ENCODE results near the gene STMND1. TPM values are rescaled to one million over a fixed set of nuclear protein-coding genes. Genes with fewer than 3 reads are reported as not detected.

Gene STMND1
- total and polyA plus RNA-seq, 10 of the 15 experiments (the other 5 are each of a cell fraction or from before 2014, with no cell fraction given), result 0.15 TPM; not detected in 9

GRCh38 chr6:17151888-17152287 is 50.0 kb downstream of the STMND1 start (continued):
- TF ChIP-seq SKIL (IDR thresholded peaks at IDR 0.05; ENCODE audit: low read depth, poor library complexity, severe bottlenecking), result no peak

- no peak overlapping the region for H2AFZ ChIP-seq (ENCODE audit: control insufficient read depth, low read depth, low read length)
- TF ChIP-seq ATF2 (IDR thresholded peaks at IDR 0.05; ENCODE audit: low read length), result no peak
- no peak for TF ChIP-seq BCL11A (IDR thresholded peaks at IDR 0.05; ENCODE audit: low read depth, low read length)
- TF ChIP-seq HDAC6 (IDR thresholded peaks at IDR 0.05; ENCODE audit: unreplicated experiment), result no peak
- no peak for TF ChIP-seq BACH1 (IDR thresholded peaks at IDR 0.05; ENCODE audit: borderline replicate concordance)
- TF ChIP-seq ZBTB11 (CRISPR knock-in tag; IDR thresholded peaks at IDR 0.05), result no peak
- no peak for TF ChIP-seq GATAD2B (conservative IDR thresholded peaks at IDR 0.05; ENCODE audit: low read depth)
- no peak for TF ChIP-seq SP1 (IDR thresholded peaks at IDR 0.05; ENCODE audit: low read depth, low read length)
- no peak for TF ChIP-seq TCF7 (IDR thresholded peaks at IDR 0.05; ENCODE audit: borderline replicate concordance)
- no peak for TF ChIP-seq ASH2L (IDR thresholded peaks at IDR 0.05; ENCODE audit: borderline replicate concordance, low read depth)
- TF ChIP-seq MXI1 (IDR thresholded peaks at IDR 0.05; ENCODE audit: low read depth, low read length), result no peak
- TF ChIP-seq YY1 (IDR thresholded peaks at IDR 0.05; ENCODE audit: low read depth, low read length), result no peak
- no peak for TF ChIP-seq POLR2AphosphoS5 (IDR thresholded peaks at IDR 0.05; ENCODE audit: low read length)
- no peak for TF ChIP-seq SREBF1 (IDR thresholded peaks at IDR 0.05; ENCODE audit: low read length)
- TF ChIP-seq CREB1 (IDR thresholded peaks at IDR 0.05; ENCODE audit: low read depth), result no peak
- TF ChIP-seq CBFB (IDR thresholded peaks at IDR 0.05; ENCODE audit: low read depth), result no peak
- no peak for TF ChIP-seq YBX1 (IDR thresholded peaks at IDR 0.05)
- TF ChIP-seq SMC3 (IDR thresholded peaks at IDR 0.05; ENCODE audit: borderline replicate concordance, low read length), result no peak
- no peak for TF ChIP-seq ESRRA (IDR thresholded peaks at IDR 0.05; ENCODE audit: low read length)
- ChIA-PET POLR2A (no interaction called here), CTCF (interaction anchor here (1.8 to 2.1 kb wide), 2 partner anchors 431 to 652 kb away, joined by 9 to 12 read pairs; no protein-coding TSS in a partner anchor), RAD21 (ENCODE audit: unreplicated experiment) (no interaction called here), SMC1A (ENCODE audit: uncharacterized antibody, unreplicated experiment) (no interaction called here)
- H3K9ac ChIP-seq (ENCODE audit: control insufficient read depth, insufficient read depth, low read length), result no peak overlapping the region
- no peak overlapping the region for H3K4me3 ChIP-seq
- no peaks in the 10 kb centered on the region for H4K20me1 ChIP-seq (ENCODE audit: control insufficient read depth, insufficient read depth)
- no peak for ATAC-seq
- no peaks in the 10 kb centered on the region for H3K79me2 ChIP-seq (ENCODE audit: control insufficient read depth, insufficient read depth, low read length)
- no TSS peak for BruUV-seq (replicated peaks)
- no peaks in the 10 kb centered on the region for H3K9me3 ChIP-seq (replicated peaks; ENCODE audit: control insufficient read depth, insufficient read depth, low read length)
- no peak for DNase-seq (ENCODE audit: low read depth, low spot score)
- no peak for FAIRE-seq
- H3K4me1 ChIP-seq (ENCODE audit: control insufficient read depth, insufficient read depth, low read length), result no peaks in the 10 kb centered on the region
- H3K4me2 ChIP-seq (ENCODE audit: control insufficient read depth, insufficient read depth), result no peak overlapping the region
- no peaks in the 10 kb centered on the region for H3K27me3 ChIP-seq (replicated peaks in 1 of 2; ENCODE audit: control insufficient read depth in 2 of 2, insufficient read depth in 2 of 2, low read length in 1 of 2)
- intact Hi-C loops (cut with micrococcal nuclease; ENCODE audit: unreplicated experiment) (loop anchor here (10.0 kb wide), 1 partner anchor 972 kb away; the partner anchor contains the start of gene NHLRC1), in situ Hi-C loops (cut with MboI) (loop anchor here (25.0 kb wide), 1 partner anchor 1160 kb away; no protein-coding TSS in a partner anchor)
- no peaks in the 10 kb centered on the region for H3K36me3 ChIP-seq (ENCODE audit: control insufficient read depth in 2 of 2, insufficient read depth in 2 of 2, low read length in 1 of 2)
- no peak overlapping the region for H3K27ac ChIP-seq (ENCODE audit: control insufficient read depth, insufficient read depth)
Observed at GRCh38 chr6:17152703-17153102, 50.9 kb downstream of the STMND1 start.

All from GM12878 (cell line).